Measurements from ENCODE around the gene STIM1. TPM values are rescaled to one million over a fixed set of nuclear protein-coding genes. Genes with fewer than 3 reads are reported as not detected.

Gene STIM1
- polyA plus RNA-seq, 1 donor = 24.9 TPM

GRCh38 chr11:4074266-4074665 lies 218.8 kb downstream of the STIM1 start:
- H3K4me1 ChIP-seq (ENCODE audit: control insufficient read depth, insufficient read depth, low read length) = no peaks in the 10 kb centered on the region
- no peak overlapping the region for H3K4me3 ChIP-seq (ENCODE audit: low read length)
- DNase-seq = no peak
- no peaks in the 10 kb centered on the region for H3K27me3 ChIP-seq (ENCODE audit: control insufficient read depth, insufficient read depth, low read length)
- peaks cover 4% of the 10 kb centered on the region for H3K36me3 ChIP-seq (ENCODE audit: control insufficient read depth, insufficient read depth, low read length)
- no CpG with 5 or more reads among the region's 7 CpGs for WGBS (ENCODE audit: insufficient coverage, low lambda C conversion rate)
- no peak overlapping the region for H3K27ac ChIP-seq (ENCODE audit: low read length)
- no peaks in the 10 kb centered on the region for H3K9me3 ChIP-seq (ENCODE audit: control insufficient read depth, low read depth, low read length)

- 83% methylated on average over 1 of the region's 1 CpG for WGBS (ENCODE audit: insufficient coverage, low lambda C conversion rate)
- H3K4me3 ChIP-seq (ENCODE audit: low read length) = no peak overlapping the region
- no peak for DNase-seq
- no peak overlapping the region for H3K27ac ChIP-seq (ENCODE audit: low read length)
- H3K36me3 ChIP-seq (ENCODE audit: control insufficient read depth, insufficient read depth, low read length) = peaks cover 7% of the 10 kb centered on the region
- H3K27me3 ChIP-seq (ENCODE audit: control insufficient read depth, insufficient read depth, low read length) = no peaks in the 10 kb centered on the region
- H3K9me3 ChIP-seq (ENCODE audit: control insufficient read depth, low read depth, low read length) = no peaks in the 10 kb centered on the region
- no peaks in the 10 kb centered on the region for H3K4me1 ChIP-seq (ENCODE audit: control insufficient read depth, insufficient read depth, low read length)
Observed at GRCh38 chr11:4076774-4077173, 221.3 kb downstream of the STIM1 start.

GRCh38 chr11:4083198-4083597 lies 227.7 kb downstream of the STIM1 start:
- no peaks in the 10 kb centered on the region for H3K4me1 ChIP-seq (ENCODE audit: control insufficient read depth, insufficient read depth, low read length)
- no peaks in the 10 kb centered on the region for H3K9me3 ChIP-seq (ENCODE audit: control insufficient read depth, low read depth, low read length)
- no peaks in the 10 kb centered on the region for H3K27me3 ChIP-seq (ENCODE audit: control insufficient read depth, insufficient read depth, low read length)
- no peak for DNase-seq
- no peak overlapping the region for H3K4me3 ChIP-seq (ENCODE audit: low read length)
- no CpG with 5 or more reads among the region's 9 CpGs for WGBS (ENCODE audit: insufficient coverage, low lambda C conversion rate)
- no peak overlapping the region for H3K27ac ChIP-seq (ENCODE audit: low read length)
- H3K36me3 ChIP-seq (ENCODE audit: control insufficient read depth, insufficient read depth, low read length) = peaks cover 36% of the 10 kb centered on the region

GRCh38 chr11:4084406-4085125 lies 229.1 kb downstream of the STIM1 start:
- Histone ChIP-seq H3K36me3 (ENCODE audit: control insufficient read depth, insufficient read depth, low read length) (peaks cover 42% of the 10 kb centered on the region), H3K4me1 (ENCODE audit: control insufficient read depth, insufficient read depth, low read length) (no peaks in the 10 kb centered on the region), H3K9me3 (ENCODE audit: control insufficient read depth, low read depth, low read length) (no peaks in the 10 kb centered on the region), H3K27me3 (ENCODE audit: control insufficient read depth, insufficient read depth, low read length) (no peaks in the 10 kb centered on the region), H3K27ac (ENCODE audit: low read length) (no peak overlapping the region), H3K4me3 (ENCODE audit: low read length) (no peak overlapping the region)
- WGBS (ENCODE audit: insufficient coverage, low lambda C conversion rate) = 100% methylated on average over 1 of the region's 12 CpGs
- no peak for DNase-seq

DNA sequence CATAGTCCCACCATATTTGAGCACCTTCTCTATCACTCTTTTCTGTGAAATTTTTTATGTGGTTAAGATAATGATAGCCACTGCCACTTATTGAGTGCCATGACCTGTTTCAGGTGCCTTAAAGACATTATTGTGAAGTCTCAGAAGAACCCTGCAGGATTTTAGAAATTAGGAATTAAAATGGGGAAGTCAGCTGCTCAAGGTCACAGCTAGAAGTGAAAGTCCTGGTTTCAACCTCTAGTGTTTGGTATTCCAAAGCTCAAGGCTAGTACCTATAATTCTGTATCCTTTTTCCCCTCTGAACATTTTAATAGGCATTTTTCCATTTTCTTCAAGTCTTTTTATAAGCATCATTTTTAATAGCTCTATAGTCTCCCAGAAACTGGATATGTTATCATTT lies 230.1 kb downstream of the STIM1 start:
- Histone ChIP-seq H3K9me3 (ENCODE audit: control insufficient read depth, low read depth, low read length) (no peaks in the 10 kb centered on the region), H3K27me3 (ENCODE audit: control insufficient read depth, insufficient read depth, low read length) (no peaks in the 10 kb centered on the region), H3K36me3 (ENCODE audit: control insufficient read depth, insufficient read depth, low read length) (peaks cover 44% of the 10 kb centered on the region), H3K4me3 (ENCODE audit: low read length) (no peak overlapping the region), H3K27ac (ENCODE audit: low read length) (no peak overlapping the region), H3K4me1 (ENCODE audit: control insufficient read depth, insufficient read depth, low read length) (no peaks in the 10 kb centered on the region)
- no peak for DNase-seq

DNA sequence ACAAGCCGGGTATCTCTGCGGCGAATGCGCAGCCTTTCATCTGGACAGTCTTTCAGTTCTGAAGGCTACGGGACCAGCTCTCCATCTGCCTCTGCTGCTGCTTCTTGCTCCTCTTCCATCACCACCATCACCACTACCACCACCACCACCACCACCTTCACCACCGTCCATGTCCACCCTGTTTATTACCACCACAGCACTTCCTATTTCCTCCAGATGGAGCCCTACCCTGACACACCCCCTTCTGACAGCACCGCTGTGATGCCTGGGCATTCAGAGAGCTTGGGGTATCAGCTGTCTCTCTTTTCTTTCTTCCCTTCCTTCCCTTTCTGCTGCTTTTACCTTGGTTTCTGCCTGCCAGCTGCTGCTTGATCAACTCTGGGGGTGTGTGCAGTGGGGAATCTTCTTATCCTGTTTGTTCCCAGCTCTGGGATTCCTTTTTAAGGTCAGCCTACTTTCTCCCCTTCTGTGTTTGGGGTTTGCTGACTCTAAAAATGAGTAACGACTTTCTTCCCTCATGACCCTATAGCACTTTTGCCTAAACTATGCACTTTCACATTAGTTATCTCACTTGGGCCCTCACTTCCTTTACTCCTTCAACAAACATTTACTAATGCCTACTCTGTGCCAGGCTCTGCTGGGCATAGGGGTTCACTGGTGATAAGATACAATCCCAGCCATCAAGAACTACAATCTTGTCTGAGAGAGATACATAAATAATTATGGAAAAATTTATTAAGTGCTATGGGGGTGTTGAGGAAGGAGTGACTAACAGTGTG lies 231.3 kb downstream of the STIM1 start:
- Histone ChIP-seq H3K27ac (ENCODE audit: low read length) (no peak overlapping the region), H3K4me1 (ENCODE audit: control insufficient read depth, insufficient read depth, low read length) (no peaks in the 10 kb centered on the region), H3K9me3 (ENCODE audit: control insufficient read depth, low read depth, low read length) (no peaks in the 10 kb centered on the region), H3K27me3 (ENCODE audit: control insufficient read depth, insufficient read depth, low read length) (no peaks in the 10 kb centered on the region), H3K4me3 (ENCODE audit: low read length) (no peak overlapping the region), H3K36me3 (ENCODE audit: control insufficient read depth, insufficient read depth, low read length) (peaks cover 44% of the 10 kb centered on the region)
- DNase-seq = no peak
- 67% methylated on average over 1 of the region's 8 CpGs for WGBS (ENCODE audit: insufficient coverage, low lambda C conversion rate)

DNA sequence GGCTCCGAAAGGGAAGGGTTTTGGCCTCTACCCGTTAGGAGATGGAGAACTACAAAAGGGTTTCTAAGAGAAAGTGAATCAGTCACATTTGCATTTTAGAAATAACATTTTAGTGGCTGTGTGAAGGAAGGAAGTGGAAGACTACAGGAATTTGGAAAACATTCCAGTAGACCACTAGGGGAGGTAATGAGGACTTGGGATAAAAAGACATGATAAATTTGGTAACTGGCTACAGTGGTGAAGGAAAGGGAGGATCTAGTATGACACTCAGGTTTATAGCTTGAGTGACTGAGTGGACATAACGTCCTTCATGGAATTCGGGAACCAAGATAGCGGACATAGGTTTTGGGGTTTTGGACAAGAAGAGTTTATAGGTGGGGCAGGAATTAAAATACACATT lies 232.1 kb downstream of the STIM1 start:
- H3K9me3 ChIP-seq (ENCODE audit: control insufficient read depth, low read depth, low read length) = no peaks in the 10 kb centered on the region
- WGBS (ENCODE audit: insufficient coverage, low lambda C conversion rate) = 96% methylated on average over 5 of the region's 5 CpGs
- no peaks in the 10 kb centered on the region for H3K4me1 ChIP-seq (ENCODE audit: control insufficient read depth, insufficient read depth, low read length)
- no peak overlapping the region for H3K4me3 ChIP-seq (ENCODE audit: low read length)
- DNase-seq = no peak
- peaks cover 38% of the 10 kb centered on the region for H3K36me3 ChIP-seq (ENCODE audit: control insufficient read depth, insufficient read depth, low read length)
- H3K27me3 ChIP-seq (ENCODE audit: control insufficient read depth, insufficient read depth, low read length) = no peaks in the 10 kb centered on the region
- no peak overlapping the region for H3K27ac ChIP-seq (ENCODE audit: low read length)

GRCh38 chr11:4090258-4090657 lies 234.8 kb downstream of the STIM1 start:
- Histone ChIP-seq H3K9me3 (ENCODE audit: control insufficient read depth, low read depth, low read length) (no peaks in the 10 kb centered on the region), H3K36me3 (ENCODE audit: control insufficient read depth, insufficient read depth, low read length) (peaks cover 26% of the 10 kb centered on the region), H3K27ac (ENCODE audit: low read length) (no peak overlapping the region), H3K4me1 (ENCODE audit: control insufficient read depth, insufficient read depth, low read length) (peaks cover 6% of the 10 kb centered on the region), H3K4me3 (ENCODE audit: low read length) (no peak overlapping the region), H3K27me3 (ENCODE audit: control insufficient read depth, insufficient read depth, low read length) (no peaks in the 10 kb centered on the region)
- no CpG with 5 or more reads among the region's 2 CpGs for WGBS (ENCODE audit: insufficient coverage, low lambda C conversion rate)
- DNase-seq = no peak

DNA sequence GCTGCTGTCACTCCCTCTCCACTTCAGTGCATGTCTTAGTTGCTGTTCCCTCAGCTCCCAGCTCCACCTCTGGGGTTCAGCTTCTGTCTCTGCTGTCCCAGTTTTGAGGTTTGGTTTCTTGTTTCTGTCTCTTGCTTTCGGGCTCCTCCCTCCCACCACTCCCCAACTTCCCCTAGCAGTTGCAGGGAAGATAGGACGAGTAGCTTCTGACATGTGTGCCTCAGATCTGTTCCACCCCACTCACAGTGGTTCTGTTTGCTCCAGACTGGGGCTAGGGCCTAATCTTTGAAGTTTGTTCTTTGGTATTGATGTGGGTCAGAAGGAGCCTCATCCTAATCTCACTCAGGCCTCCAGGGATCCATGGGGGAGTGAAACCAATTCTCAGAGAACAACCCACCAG lies 236.6 kb downstream of the STIM1 start:
- H3K36me3 ChIP-seq (ENCODE audit: control insufficient read depth, insufficient read depth, low read length) = peaks cover 15% of the 10 kb centered on the region
- H3K27me3 ChIP-seq (ENCODE audit: control insufficient read depth, insufficient read depth, low read length) = no peaks in the 10 kb centered on the region
- no peak overlapping the region for H3K27ac ChIP-seq (ENCODE audit: low read length)
- WGBS (ENCODE audit: insufficient coverage, low lambda C conversion rate) = no CpG with 5 or more reads among the region's 2 CpGs
- peaks cover 15% of the 10 kb centered on the region for H3K4me1 ChIP-seq (ENCODE audit: control insufficient read depth, insufficient read depth, low read length)
- H3K4me3 ChIP-seq (ENCODE audit: low read length) = no peak overlapping the region
- H3K9me3 ChIP-seq (ENCODE audit: control insufficient read depth, low read depth, low read length) = no peaks in the 10 kb centered on the region
- no peak for DNase-seq

DNA sequence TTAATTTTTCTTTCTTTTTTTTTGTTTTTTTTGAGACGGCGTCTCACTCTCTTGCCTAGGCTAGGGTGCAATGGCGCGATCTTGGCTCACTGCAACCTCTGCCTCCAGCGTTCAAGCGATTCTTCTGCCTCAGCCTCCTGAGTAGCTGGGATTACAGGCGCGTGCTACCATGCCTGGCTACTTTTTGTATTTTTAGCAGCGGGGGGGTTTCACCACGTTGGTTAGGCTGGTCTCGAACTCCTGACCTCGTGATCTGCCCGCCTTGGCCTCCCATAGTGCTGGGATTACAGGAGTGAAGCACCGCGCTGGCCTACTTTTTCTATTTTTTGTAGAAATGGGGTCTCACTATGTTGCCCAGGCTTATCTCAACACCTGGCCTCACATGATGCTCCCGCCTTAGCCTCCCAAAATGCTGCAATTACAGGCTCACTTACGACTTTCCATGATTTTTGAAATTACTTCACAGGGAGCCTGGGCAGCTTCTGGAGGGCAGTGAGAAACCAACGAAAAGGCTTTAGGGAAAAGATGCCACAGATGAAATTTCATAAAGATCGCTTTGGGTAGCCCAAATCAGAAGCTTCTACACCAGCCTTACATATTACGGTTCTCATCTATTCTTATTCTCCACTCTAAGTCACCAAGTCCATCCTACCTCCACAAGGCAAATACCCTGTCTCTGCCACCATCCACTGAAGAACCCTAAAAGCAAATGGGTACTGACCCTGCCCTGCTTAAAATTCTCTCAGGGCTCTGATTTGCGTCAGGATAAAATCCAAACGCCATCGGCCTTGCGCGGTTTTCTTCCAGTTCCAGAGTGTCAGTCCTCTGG lies 238.3 kb downstream of the STIM1 start:
- 90% methylated on average over 6 of the region's 25 CpGs for WGBS (ENCODE audit: insufficient coverage, low lambda C conversion rate)
- Histone ChIP-seq H3K4me1 (ENCODE audit: control insufficient read depth, insufficient read depth, low read length) (peaks cover 15% of the 10 kb centered on the region), H3K4me3 (ENCODE audit: low read length) (peak overlapping the region; percentile 83)

More for the DNA sequence above, 238.3 kb downstream of the STIM1 start:
- Histone ChIP-seq H3K9me3 (ENCODE audit: control insufficient read depth, low read depth, low read length) (no peaks in the 10 kb centered on the region), H3K27ac (ENCODE audit: low read length) (peak overlapping the region; percentile 88), H3K27me3 (ENCODE audit: control insufficient read depth, insufficient read depth, low read length) (no peaks in the 10 kb centered on the region), H3K36me3 (ENCODE audit: control insufficient read depth, insufficient read depth, low read length) (peaks cover 5% of the 10 kb centered on the region)
- DNase-seq = no peak
